B cell (primary cell): Measurements from ENCODE around the gene UPK2. TPM values are rescaled to one million over a fixed set of nuclear protein-coding genes. Genes with fewer than 3 reads are reported as not detected.
A peak's percentile ranks its signal among the peaks of the same experiment; 100 is the strongest.

ENCODE experiments used
- ATAC-seq: fragments of 200-7000 bp; cut with Tn5 transposase; one replicate; pipeline ENCODE4 v1.10.0; 2021; ENCODE audit warnings: low read depth, mild to moderate bottlenecking, moderate number of reproducible peaks, moderate library complexity
- CTCF ChIA-PET: fragments of 350-600 bp; sonication (Branson Sonifier 250); formaldehyde crosslinking; loops from one replicate; lab custom pipeline; 2021; ENCODE audit warnings: antibody characterized with exemption, inconsistent platforms; lab: Charles Lee
- POLR2A ChIA-PET: fragments of 350-600 bp; sonication (Branson Sonifier 250); formaldehyde crosslinking; loops from one replicate; lab custom pipeline; 2021; ENCODE audit warnings: antibody characterized with exemption; lab: Charles Lee
- DNase-seq: peaks from one replicate; pipeline ENCODE4 v3.0.0; 2013
- H2AFZ ChIP-seq: 2 replicates; pipeline ENCODE4 v1.6.1; 2012; ENCODE audit warnings: mild to moderate bottlenecking, low read depth, low read length; ENCODE audit not compliant: insufficient read depth, poor library complexity, severe bottlenecking
- H3K27ac ChIP-seq, 2 donors: 1 replicate in 1 of 2; 2 replicates in 1 of 2; pipeline ENCODE4 v1.5.1; 2012 to 2013; ENCODE audit warnings: low read length in 2 of 2, mild to moderate bottlenecking in 2 of 2, moderate library complexity in 1 of 2
- H3K27me3 ChIP-seq, 4 experiments: fragments of 200-600 bp in 1 of 4; sonication (generic) in 1 of 4; replicated peaks in 1 of 4; 1 replicate in 2 of 4; 2 replicates in 2 of 4; pipeline versions ENCODE4 v1.6.1 to v1.7.0; 2013 to 2016; ENCODE audit warnings: low read length in 3 of 4, mild to moderate bottlenecking in 2 of 4, mixed read lengths in 1 of 4, moderate library complexity in 1 of 4; ENCODE audit not compliant: insufficient read depth in 4 of 4, control insufficient read depth in 3 of 4; ENCODE audit errors: control extremely low read depth in 1 of 4
- H3K36me3 ChIP-seq, 2 experiments: replicated peaks in 1 of 2; 1 replicate in 1 of 2; 2 replicates in 1 of 2; pipeline versions ENCODE4 v1.6.1 to v1.7.1; 2013; ENCODE audit warnings: low read length in 1 of 2; ENCODE audit not compliant: insufficient read depth in 2 of 2, control insufficient read depth in 1 of 2; ENCODE audit errors: control extremely low read depth in 1 of 2, extremely low read depth in 1 of 2
- H3K4me1 ChIP-seq, 2 donors: fragments of 200-600 bp in 1 of 2; sonication (generic) in 1 of 2; 1 replicate in 1 of 2; 2 replicates in 1 of 2; pipeline versions ENCODE4 v1.5.1 to v1.6.1; 2013 to 2017; ENCODE audit warnings: low read length in 2 of 2; ENCODE audit not compliant: control insufficient read depth in 2 of 2, insufficient read depth in 2 of 2
- H3K4me2 ChIP-seq: replicated peaks from 2 replicates; pipeline ENCODE3; 2012; ENCODE audit warnings: mild to moderate bottlenecking, low read depth, low read length; ENCODE audit not compliant: poor library complexity, severe bottlenecking
- H3K4me3 ChIP-seq, 5 experiments: fragments of 200-600 bp in 1 of 5; sonication (generic) in 1 of 5; 1 replicate in 3 of 5; 2 replicates in 2 of 5; pipeline versions ENCODE4 v1.5.1 to v1.7.0; 2011 to 2016; ENCODE audit warnings: low read length in 4 of 5, mild to moderate bottlenecking in 4 of 5, low read depth in 2 of 5, control low read depth in 1 of 5, moderate library complexity in 1 of 5; ENCODE audit not compliant: insufficient read depth in 1 of 5; ENCODE audit errors: control extremely low read depth in 1 of 5, extremely low read depth in 1 of 5
- H3K79me2 ChIP-seq: fragments of 200-600 bp; sonication (generic); one replicate; pipeline ENCODE4 v1.6.0; 2016; ENCODE audit warnings: low read length; ENCODE audit not compliant: control insufficient read depth, insufficient read depth
- H3K9ac ChIP-seq: fragments of 200-600 bp; sonication (generic); 2 replicates; pipeline ENCODE4 v1.6.1; 2017; ENCODE audit warnings: mild to moderate bottlenecking, low read length, moderate library complexity
- H3K9me3 ChIP-seq, 3 donors: one replicate each; pipeline versions ENCODE4 v1.6.1 to v1.7.1; 2013; ENCODE audit warnings: low read length in 2 of 3; ENCODE audit not compliant: control insufficient read depth in 2 of 3, insufficient read depth in 1 of 3; ENCODE audit errors: control extremely low read depth in 1 of 3
- H4K20me1 ChIP-seq: 2 replicates; pipeline ENCODE4 v1.6.0; 2012; ENCODE audit warnings: mild to moderate bottlenecking, low read length; ENCODE audit not compliant: insufficient read depth, control insufficient read depth, poor library complexity, severe bottlenecking
- H3K27ac Mint-ChIP-seq: one replicate; pipeline ENCODE4 v1.8.0; 2021; ENCODE audit warnings: mixed read lengths
- H3K27me3 Mint-ChIP-seq: one replicate; pipeline ENCODE4 v1.8.0; 2021; ENCODE audit warnings: mixed read lengths
- H3K4me1 Mint-ChIP-seq: one replicate; pipeline ENCODE4 v1.8.0; 2021; ENCODE audit warnings: mixed read lengths
- H3K4me3 Mint-ChIP-seq: one replicate; pipeline ENCODE4 v1.8.0; 2021; ENCODE audit warnings: mixed read lengths
- H3K9me3 Mint-ChIP-seq: one replicate; pipeline ENCODE4 v1.8.0; 2022; ENCODE audit warnings: mixed read lengths; ENCODE audit not compliant: insufficient read depth
- EZH2 ChIP-seq: IDR thresholded peaks from 2 replicates; pipeline ENCODE4 v1.6.1; 2012; ENCODE audit warnings: borderline replicate concordance, low read depth, mild to moderate bottlenecking, moderate library complexity, low read length; ENCODE audit not compliant: insufficient read depth, poor library complexity, severe bottlenecking
- WGBS: methylation state at CpG from one replicate; pipeline ENCODE4 v1.1.5; 2013; ENCODE audit warnings: missing lambda C conversion rate; ENCODE audit not compliant: insufficient coverage; 5-methylcytosine and 5-hydroxymethylcytosine counted together
- intact Hi-C: fragments of 100-400 bp; cut with micrococcal nuclease; formaldehyde crosslinking; loops from one replicate; pipeline ENCODE4 v1.10.0; 2022
- polyA plus RNA-seq: library from polyadenylated mRNA; depleted of rRNA; stranded (reverse); fragments of >200 nt; gene quantifications from 2 replicates; pipeline ENCODE4 v1.2.3, GENCODE V29; 2012
- total RNA-seq, 2 donors: library from RNA; stranded (reverse); fragments of 120-200 nt in 1 of 2; gene quantifications; 1 replicate in 1 of 2; 2 replicates in 1 of 2; pipeline versions ENCODE4 v1.2.3 to v1.2.4, GENCODE V29; 2013 to 2022
- TF ChIP-seq, protein P1 (sequence below): fragments of 200-600 bp; IDR thresholded peaks from one replicate; pipeline ENCODE4 v1.8.0; 2022; ENCODE audit warnings: antibody characterized with exemption, mild to moderate bottlenecking

UPK2 gene
- total and polyA plus RNA-seq, 2 donors (not counting 1 experiment from before 2014, with no cell fraction given) = 0.43 TPM; not detected in 1

DNA sequence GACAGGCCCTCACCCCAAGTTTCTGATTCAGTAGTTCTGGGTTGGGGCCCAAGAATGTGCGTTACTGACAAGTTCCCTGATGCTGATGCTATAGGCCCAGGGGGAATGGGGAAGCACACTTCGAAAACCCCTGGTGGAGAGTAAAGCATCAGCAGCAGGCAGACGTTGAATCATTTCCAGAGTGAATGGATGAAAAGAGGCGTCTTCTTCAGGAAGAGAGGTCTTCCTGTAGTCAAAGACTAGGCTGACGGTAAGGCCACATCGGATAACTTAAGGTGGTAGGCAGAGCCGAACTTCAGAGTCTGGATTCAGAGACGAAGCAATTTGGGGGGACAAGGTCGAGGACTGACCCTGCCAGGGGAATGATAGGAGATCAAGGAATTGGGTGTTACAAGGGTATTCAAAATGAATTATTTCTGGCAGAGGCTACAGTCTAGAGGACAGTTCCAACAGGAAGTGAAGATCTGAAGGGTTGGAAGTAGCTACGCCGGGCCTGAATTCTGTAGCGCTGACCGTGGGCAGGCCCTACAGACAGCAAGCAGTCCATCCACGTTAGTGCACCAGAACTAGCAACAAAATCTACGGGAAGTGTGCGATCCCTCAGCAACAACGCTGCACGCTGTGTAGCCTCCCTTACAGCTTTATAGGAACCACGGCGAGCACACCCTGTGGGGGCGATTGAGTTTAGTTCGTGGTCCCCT is 41.0 kb downstream of the UPK2 start:
- no peaks in the 10 kb centered on the region for H3K9me3 Mint-ChIP-seq
- intact Hi-C loops = loop anchor here (5.0 kb wide), 1 partner anchor 425 kb away; the partner anchor contains the start of gene ARCN1
- no peaks in the 10 kb centered on the region for H3K27me3 Mint-ChIP-seq
- H3K27me3 ChIP-seq = no peaks in the 10 kb centered on the region
- no peaks in the 10 kb centered on the region for H3K9me3 ChIP-seq
- peak overlapping the region; percentile 99 for H3K4me3 Mint-ChIP-seq
- H3K4me2 ChIP-seq = peak overlapping the region; percentile 90
- H3K36me3 ChIP-seq = peaks cover 3 to 14% of the 10 kb centered on the region in 2 experiments
- H3K9ac ChIP-seq = peak overlapping the region; percentile 88
- H3K4me1 ChIP-seq = peaks cover 17 to 22% of the 10 kb centered on the region in 2 donors
- H3K4me1 Mint-ChIP-seq = peaks cover 35% of the 10 kb centered on the region
- DNase-seq (peak; percentile 64), ATAC-seq (peak; percentile 3)
- peak overlapping the region; percentile 90 for H2AFZ ChIP-seq
- POLR2A ChIA-PET = interaction anchor here (1.0 to 1.2 kb wide), 7 partner anchors 16 to 1852 kb away, joined by 3 to 14 read pairs (median 5); partner anchors contain the start of genes CBL, RPS25 and TRAPPC4
- peak overlapping the region; percentile 76 to 90 (median 82) for H3K4me3 ChIP-seq
- peak overlapping the region; percentile 52 to 77 for H3K27ac ChIP-seq
- peaks cover 39% of the 10 kb centered on the region for H3K79me2 ChIP-seq
- CTCF ChIA-PET = interaction anchor here (1.0 to 2.3 kb wide), 3 partner anchors 21 to 263 kb away, joined by 3 to 8 read pairs (median 3); partner anchors contain the start of genes RPS25 and TRAPPC4
- H4K20me1 ChIP-seq = no peaks in the 10 kb centered on the region
- 8% methylated on average over 22 of the region's 22 CpGs for WGBS
- H3K27ac Mint-ChIP-seq = peak overlapping the region; percentile 94
- TF ChIP-seq, protein P1, sequence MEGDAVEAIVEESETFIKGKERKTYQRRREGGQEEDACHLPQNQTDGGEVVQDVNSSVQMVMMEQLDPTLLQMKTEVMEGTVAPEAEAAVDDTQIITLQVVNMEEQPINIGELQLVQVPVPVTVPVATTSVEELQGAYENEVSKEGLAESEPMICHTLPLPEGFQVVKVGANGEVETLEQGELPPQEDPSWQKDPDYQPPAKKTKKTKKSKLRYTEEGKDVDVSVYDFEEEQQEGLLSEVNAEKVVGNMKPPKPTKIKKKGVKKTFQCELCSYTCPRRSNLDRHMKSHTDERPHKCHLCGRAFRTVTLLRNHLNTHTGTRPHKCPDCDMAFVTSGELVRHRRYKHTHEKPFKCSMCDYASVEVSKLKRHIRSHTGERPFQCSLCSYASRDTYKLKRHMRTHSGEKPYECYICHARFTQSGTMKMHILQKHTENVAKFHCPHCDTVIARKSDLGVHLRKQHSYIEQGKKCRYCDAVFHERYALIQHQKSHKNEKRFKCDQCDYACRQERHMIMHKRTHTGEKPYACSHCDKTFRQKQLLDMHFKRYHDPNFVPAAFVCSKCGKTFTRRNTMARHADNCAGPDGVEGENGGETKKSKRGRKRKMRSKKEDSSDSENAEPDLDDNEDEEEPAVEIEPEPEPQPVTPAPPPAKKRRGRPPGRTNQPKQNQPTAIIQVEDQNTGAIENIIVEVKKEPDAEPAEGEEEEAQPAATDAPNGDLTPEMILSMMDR = peak; percentile 55
- TF ChIP-seq EZH2 = no peak
